SK-N-SH treated with all-trans-retinoic acid at 6 μM for 48 hours (cell line): Measurements from ENCODE around the gene AMD1.

ENCODE experiments used
- ARNTL ChIP-seq: fragments of 450-650 bp; formaldehyde crosslinking; IDR thresholded peaks from 2 replicates; pipeline ENCODE4 v1.5.0; 2020; ENCODE audit warnings: low read depth, mild to moderate bottlenecking, moderate library complexity, borderline replicate concordance
- ESRRG ChIP-seq: fragments of 250-450 bp; sonication (Bioruptor Pico); IDR thresholded peaks from 2 replicates; pipeline ENCODE4 v1.6.1; 2021; ENCODE audit warnings: mild to moderate bottlenecking
- GLIS3 ChIP-seq: fragments of 250-450 bp; sonication (Bioruptor Pico); IDR thresholded peaks from 2 replicates; pipeline ENCODE4 v1.5.0; 2020; ENCODE audit warnings: mild to moderate bottlenecking, moderate library complexity
- OSR1 ChIP-seq: fragments of 250-450 bp; sonication (Bioruptor Pico); IDR thresholded peaks from 2 replicates; pipeline ENCODE4 v1.8.0; 2022; ENCODE audit warnings: moderate library complexity, mild to moderate bottlenecking, inconsistent platforms
- PPARA ChIP-seq: fragments of 250-450 bp; sonication (Bioruptor Pico); IDR thresholded peaks from 2 replicates; pipeline ENCODE4 v1.5.0; 2020; ENCODE audit warnings: mild to moderate bottlenecking, borderline replicate concordance
- SNAI2 ChIP-seq: fragments of 250-450 bp; sonication (Bioruptor Pico); IDR thresholded peaks from 2 replicates; pipeline ENCODE4 v1.5.0; 2020; ENCODE audit warnings: mild to moderate bottlenecking, moderate library complexity
- ZC3H10 ChIP-seq: fragments of 250-450 bp; sonication (Bioruptor Pico); IDR thresholded peaks from 2 replicates; pipeline ENCODE4 v1.5.1; 2021; ENCODE audit warnings: mild to moderate bottlenecking, moderate library complexity
- ZFP30 ChIP-seq: fragments of 450-650 bp; formaldehyde crosslinking; IDR thresholded peaks from 2 replicates; pipeline ENCODE4 v1.5.0; 2022; ENCODE audit warnings: mild to moderate bottlenecking, moderate library complexity
- ZNF565 ChIP-seq: fragments of 450-650 bp; formaldehyde crosslinking; conservative IDR thresholded peaks from 2 replicates; pipeline ENCODE4 v1.5.0; 2020; ENCODE audit warnings: low read depth, mild to moderate bottlenecking, moderate library complexity
- TF ChIP-seq, protein P1 (sequence below): fragments of 250-450 bp; sonication (Bioruptor Pico); IDR thresholded peaks from 2 replicates; pipeline ENCODE4 v1.5.0; 2020; ENCODE audit warnings: mild to moderate bottlenecking, moderate library complexity
- TF ChIP-seq, protein P2 (sequence below): fragments of 250-450 bp; sonication (Bioruptor Pico); IDR thresholded peaks from 2 replicates; pipeline ENCODE4 v1.8.0; 2021; ENCODE audit warnings: low read depth, mild to moderate bottlenecking, moderate library complexity, borderline replicate concordance
- TF ChIP-seq, protein P3 (sequence below): fragments of 250-450 bp; sonication (Bioruptor Pico); IDR thresholded peaks from 2 replicates; pipeline ENCODE4 v1.8.0; 2020; ENCODE audit warnings: mild to moderate bottlenecking, moderate library complexity, borderline replicate concordance

DNA sequence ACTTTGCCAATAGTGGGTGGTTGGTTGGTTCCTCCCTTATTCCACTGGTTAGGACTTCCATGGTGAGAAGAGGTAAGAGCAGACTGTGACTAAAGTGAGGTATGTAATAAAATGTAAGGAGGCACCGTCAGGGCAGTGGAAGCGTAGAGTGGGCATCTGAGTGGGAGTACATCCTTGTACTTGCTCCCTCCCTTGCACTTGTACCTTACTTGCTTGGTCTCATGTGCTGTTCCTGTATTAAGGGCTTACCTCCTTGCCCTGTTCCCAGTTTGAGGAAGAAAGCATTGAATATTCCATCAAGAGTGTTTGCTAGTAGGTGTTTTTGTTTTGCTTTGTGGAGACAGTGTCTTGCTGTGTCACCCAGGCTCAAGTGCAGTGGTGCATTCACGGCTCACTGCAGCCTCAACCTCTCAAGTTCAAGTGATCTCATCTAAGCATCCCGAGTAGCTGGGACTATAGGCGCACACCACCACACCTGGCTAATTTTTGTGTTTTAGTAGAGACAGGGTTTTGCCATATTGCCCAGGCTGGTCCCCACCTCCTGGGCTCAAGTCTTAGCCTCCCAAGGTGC is 25.5 kb downstream of the AMD1 start:
- TF ChIP-seq ESRRG (no peak), OSR1 (no peak), ZC3H10 (CRISPR knock-in tag) (no peak), ZNF565 (CRISPR knock-in tag) (no peak), GLIS3 (CRISPR knock-in tag) (no peak), PPARA (no peak), ZFP30 (CRISPR knock-in tag) (no peak), ARNTL (CRISPR knock-in tag) (no peak), SNAI2 (CRISPR knock-in tag) (no peak)
- TF ChIP-seq, protein P1, sequence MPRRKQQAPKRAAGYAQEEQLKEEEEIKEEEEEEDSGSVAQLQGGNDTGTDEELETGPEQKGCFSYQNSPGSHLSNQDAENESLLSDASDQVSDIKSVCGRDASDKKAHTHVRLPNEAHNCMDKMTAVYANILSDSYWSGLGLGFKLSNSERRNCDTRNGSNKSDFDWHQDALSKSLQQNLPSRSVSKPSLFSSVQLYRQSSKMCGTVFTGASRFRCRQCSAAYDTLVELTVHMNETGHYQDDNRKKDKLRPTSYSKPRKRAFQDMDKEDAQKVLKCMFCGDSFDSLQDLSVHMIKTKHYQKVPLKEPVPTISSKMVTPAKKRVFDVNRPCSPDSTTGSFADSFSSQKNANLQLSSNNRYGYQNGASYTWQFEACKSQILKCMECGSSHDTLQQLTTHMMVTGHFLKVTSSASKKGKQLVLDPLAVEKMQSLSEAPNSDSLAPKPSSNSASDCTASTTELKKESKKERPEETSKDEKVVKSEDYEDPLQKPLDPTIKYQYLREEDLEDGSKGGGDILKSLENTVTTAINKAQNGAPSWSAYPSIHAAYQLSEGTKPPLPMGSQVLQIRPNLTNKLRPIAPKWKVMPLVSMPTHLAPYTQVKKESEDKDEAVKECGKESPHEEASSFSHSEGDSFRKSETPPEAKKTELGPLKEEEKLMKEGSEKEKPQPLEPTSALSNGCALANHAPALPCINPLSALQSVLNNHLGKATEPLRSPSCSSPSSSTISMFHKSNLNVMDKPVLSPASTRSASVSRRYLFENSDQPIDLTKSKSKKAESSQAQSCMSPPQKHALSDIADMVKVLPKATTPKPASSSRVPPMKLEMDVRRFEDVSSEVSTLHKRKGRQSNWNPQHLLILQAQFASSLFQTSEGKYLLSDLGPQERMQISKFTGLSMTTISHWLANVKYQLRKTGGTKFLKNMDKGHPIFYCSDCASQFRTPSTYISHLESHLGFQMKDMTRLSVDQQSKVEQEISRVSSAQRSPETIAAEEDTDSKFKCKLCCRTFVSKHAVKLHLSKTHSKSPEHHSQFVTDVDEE (CRISPR knock-in tag): no peak
- TF ChIP-seq, protein P2, sequence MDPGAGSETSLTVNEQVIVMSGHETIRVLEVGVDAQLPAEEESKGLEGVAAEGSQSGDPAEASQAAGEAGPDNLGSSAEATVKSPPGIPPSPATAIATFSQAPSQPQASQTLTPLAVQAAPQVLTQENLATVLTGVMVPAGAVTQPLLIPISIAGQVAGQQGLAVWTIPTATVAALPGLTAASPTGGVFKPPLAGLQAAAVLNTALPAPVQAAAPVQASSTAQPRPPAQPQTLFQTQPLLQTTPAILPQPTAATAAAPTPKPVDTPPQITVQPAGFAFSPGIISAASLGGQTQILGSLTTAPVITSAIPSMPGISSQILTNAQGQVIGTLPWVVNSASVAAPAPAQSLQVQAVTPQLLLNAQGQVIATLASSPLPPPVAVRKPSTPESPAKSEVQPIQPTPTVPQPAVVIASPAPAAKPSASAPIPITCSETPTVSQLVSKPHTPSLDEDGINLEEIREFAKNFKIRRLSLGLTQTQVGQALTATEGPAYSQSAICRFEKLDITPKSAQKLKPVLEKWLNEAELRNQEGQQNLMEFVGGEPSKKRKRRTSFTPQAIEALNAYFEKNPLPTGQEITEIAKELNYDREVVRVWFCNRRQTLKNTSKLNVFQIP (CRISPR knock-in tag): no peak
- TF ChIP-seq, protein P3, sequence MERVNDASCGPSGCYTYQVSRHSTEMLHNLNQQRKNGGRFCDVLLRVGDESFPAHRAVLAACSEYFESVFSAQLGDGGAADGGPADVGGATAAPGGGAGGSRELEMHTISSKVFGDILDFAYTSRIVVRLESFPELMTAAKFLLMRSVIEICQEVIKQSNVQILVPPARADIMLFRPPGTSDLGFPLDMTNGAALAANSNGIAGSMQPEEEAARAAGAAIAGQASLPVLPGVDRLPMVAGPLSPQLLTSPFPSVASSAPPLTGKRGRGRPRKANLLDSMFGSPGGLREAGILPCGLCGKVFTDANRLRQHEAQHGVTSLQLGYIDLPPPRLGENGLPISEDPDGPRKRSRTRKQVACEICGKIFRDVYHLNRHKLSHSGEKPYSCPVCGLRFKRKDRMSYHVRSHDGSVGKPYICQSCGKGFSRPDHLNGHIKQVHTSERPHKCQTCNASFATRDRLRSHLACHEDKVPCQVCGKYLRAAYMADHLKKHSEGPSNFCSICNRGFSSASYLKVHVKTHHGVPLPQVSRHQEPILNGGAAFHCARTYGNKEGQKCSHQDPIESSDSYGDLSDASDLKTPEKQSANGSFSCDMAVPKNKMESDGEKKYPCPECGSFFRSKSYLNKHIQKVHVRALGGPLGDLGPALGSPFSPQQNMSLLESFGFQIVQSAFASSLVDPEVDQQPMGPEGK (CRISPR knock-in tag): no peak
